ENCODE measurements around the gene TMEM132C.

Gene TMEM132C

DNA sequence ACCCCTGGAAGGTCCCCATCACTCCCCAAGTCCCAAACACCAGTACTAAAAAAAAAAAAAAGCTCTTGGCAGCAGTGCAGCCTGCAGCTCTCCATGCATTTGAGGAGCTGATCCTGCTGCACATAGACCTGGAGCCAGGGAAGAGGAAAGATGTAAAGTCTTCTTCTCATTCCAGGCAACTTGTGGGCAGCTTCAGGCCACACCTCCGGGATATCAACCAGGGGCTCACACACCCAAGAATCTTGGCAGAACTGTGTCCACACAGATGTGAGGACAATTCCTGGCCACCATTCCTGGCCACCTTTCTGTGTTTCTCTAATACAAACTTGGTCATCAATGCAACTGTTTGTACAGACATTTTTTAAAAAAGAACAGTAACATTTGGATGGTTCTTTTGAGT lies 72.7 kb downstream of the TMEM132C start:
- DNase-seq, result no peak

GRCh38 chr12:128353301-128353700 lies 86.3 kb downstream of the TMEM132C start:
- DNase-seq, result no peak

DNA sequence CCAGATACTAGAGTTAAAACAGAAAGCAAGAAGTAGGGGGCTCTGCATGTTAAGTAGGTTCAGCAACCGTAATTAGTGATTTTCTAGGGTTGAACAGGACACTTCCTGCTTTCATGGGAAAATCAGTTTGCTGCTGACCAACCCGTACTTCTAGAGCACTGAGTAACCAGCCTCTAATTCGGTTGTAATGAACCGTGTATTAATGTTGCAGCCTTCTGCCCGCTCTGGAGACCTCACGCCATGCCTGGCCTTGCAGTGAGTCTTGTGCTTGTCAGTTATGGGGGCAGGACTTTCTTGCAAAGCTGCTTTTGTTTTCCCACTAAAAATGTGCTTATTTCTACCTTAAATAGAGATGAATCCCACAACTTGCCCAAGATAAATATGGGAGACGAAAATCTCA lies 89.6 kb downstream of the TMEM132C start:
- no peak for DNase-seq

DNA sequence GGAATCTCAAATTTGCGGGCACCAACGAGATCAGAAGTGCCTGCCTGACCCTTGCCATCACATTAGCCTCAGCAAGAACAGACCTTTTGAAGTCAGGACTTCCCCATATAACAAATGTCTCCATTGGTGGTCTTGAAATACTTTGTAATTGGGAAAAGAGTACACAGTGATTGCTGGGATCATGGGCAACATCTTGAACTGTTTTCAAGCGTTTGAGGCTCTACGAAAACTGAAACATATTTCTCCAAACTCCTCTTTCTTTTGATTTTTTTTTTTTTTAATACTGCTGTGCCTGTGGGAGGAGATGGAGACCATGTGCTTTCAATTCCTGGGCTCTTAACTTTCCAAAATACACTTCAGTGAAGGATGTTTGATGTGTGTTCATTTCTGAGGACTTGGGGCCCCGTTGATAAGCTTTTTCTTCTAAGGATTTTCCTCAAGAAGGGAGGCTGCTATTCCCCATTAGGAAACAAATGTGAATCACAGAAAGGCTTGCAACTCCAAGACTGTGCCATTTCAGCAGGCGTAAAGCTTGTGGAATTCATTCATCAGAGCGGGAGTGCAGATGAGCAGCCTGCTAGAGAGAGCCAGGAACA lies 94.5 kb downstream of the TMEM132C start:
- no peak for DNase-seq

DNA sequence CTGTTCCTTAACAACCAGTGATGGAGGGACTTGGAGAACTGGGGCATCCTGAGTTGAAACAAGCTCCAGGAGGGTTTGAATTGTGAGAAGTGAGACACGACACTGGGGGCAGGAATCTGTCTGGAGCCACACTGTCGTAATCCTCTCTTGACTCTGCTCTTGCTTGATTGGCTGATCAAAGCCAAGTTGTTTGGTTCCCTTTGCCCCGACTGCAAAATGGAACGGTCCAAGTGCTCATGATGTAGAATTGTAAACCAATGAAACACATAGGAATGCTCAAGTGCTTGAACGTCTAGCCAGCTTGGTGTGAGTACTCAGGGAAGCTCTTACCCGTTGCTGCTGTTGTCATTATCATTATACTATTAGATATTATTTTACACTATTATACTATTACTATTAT lies 98.1 kb downstream of the TMEM132C start:
- DNase-seq, result no peak

GRCh38 chr12:128365651-128366231 lies 98.8 kb downstream of the TMEM132C start:
- DNase-seq, result no peak

DNA sequence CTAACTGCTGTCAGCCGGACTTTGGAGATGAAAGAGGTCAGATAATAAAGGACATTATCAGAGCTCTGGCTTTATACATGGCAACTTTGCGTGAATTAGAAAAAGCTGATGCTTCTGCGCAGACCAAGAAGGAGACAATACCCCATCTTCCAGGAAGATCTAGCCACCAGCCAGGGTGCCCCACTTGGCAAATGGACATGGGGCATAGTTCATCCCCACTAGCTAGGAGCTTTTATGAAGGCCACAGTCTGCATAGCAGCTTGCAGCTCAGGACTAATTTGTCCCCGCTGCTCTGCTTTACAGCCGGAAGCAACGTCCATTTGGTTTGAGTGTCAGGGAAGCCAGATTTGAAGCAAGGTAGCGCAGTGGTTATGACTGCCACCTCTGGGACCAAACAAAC lies 101.0 kb downstream of the TMEM132C start:
- no peak for DNase-seq

DNA sequence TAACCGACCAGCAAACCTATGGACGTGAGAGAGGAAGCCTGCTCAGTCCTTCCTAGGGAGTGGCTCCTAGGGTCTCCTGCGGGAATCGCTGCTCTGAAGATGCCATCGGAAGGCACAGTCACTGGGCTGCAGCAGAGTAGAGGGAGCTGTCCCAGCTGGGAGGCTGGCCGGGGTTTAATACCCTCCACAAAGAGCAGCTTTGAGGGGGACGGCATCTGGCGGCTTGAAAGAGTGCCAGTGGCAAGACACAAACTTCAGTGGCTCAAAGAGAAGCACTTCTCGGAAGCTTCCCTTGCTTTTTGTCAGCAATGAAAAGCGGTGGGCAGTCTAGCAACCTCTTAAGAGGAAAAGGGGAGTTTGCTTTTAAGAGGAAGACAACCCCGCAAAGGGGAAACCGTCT lies 114.6 kb downstream of the TMEM132C start:
- no peak for DNase-seq

- no peak for DNase-seq
Measured at GRCh38 chr12:128381946-128382345, 115.0 kb downstream of the TMEM132C start.

GRCh38 chr12:128382946-128383345 lies 116.0 kb downstream of the TMEM132C start:
- no peak for DNase-seq

DNA sequence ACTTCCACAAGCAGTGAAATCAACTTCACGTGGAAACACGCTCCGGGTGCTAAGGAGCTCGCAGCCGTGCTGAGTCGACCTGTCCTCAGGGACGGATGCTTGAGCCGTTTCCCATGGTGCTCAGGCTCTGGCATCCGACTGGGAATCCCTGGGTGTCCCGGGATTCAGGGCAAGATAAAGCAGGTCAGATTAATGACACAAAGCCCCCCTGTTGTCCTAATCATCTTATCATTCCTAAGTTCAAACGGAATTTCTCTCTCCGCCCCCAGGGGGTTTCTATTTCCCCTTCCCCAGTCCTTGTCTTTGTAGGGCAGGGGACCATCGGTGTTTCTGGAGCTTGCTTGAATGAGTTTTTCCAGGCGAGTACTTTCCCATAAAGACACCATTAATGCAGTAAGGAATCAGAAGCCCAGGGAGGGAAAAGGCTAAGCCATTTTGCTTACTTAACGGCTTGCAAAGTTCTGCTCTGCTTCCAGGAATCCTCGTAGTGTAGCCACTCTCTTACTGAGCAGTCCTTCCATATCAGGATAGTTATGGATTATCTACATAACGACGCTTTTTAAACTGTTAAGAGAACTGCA lies 116.5 kb downstream of the TMEM132C start:
- DNase-seq, result no peak

GRCh38 chr12:128385736-128386135 lies 118.8 kb downstream of the TMEM132C start:
- DNase-seq, result no peak

DNA sequence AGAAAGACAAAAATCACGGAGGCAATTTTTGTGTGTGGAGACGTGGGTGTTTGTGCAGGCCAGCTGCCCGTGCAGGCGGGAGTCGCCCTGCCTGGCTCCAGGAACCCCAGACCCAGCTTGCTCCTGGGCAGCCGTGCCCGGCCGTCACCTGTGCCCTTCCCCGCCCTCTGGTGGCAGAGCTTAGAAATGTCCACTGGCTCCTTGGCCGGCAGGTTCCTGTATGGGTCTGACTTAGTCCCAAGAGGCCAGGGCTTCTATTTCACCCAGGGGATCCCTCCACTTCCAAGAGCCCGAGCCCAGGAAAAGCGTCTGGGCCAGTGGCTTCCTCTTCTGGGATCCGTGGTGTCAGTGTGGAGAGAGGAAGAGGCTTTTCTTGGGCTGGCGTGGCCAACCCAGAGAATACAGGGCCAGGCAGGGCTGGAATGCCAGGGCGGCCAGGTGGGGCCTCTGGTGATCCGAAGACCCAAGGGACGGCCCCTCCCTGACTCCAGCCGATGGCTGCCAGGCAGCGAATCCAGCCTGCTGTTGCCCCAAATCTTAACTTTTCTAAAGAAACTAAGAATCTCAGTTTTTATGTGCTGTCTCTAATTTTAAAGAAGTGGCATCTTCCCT lies 120.9 kb downstream of the TMEM132C start:
- peak; percentile 28 for DNase-seq

- no peak for DNase-seq
Measured at GRCh38 chr12:128388461-128389000, 121.6 kb downstream of the TMEM132C start.

GRCh38 chr12:128393346-128393745 lies 126.4 kb downstream of the TMEM132C start:
- DNase-seq, result no peak

DNA sequence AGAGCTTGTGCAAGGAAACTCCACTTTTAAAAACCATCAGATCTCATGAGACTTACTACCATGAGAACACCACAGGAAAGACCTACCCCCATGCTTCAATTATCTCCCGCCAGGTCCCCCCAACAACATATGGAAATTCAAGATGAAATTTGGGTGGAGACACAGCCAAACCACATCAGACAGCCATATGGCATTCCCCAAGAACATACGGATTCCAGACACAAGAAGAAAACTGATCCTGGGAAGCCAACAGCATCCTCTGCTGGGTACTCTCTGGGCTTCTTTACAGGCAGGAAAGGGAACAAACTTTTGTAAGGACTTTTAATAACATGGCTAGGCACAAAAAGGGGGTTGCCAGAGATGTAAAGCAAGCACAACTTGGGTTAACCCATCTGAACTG lies 127.2 kb downstream of the TMEM132C start:
- no peak for DNase-seq

- no peak for DNase-seq
Measured at GRCh38 chr12:128399253-128399652, 132.3 kb downstream of the TMEM132C start.

- DNase-seq, result no peak
Measured at GRCh38 chr12:128402486-128403243, 135.7 kb downstream of the TMEM132C start.

- DNase-seq, result no peak
Measured at GRCh38 chr12:128408669-128409068, 141.7 kb downstream of the TMEM132C start.

DNA sequence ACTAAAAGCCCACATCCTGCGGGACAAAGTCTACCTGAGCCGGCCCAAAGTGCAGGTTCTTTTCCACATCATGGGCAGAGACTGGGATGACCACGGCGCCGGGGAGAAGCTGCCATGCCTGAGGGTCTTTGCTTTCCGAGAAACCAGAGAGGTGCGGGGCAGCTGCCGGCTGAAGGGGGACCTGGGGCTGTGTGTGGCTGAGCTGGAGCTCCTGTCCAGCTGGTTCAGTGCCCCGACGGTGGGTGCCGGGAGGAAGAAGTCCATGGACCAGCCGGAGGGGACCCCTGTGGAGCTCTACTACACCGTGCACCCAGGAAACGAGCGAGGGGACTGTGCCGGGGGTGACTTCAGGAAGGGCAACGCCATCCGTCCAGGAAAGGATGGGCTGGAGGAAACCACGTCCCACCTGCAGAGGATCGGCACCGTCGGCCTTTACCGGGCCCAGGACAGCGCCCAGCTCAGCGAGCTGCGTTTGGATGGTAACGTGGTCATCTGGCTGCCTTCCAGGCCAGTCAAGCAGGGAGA lies 148.1 kb downstream of the TMEM132C start:
- DNase-seq, result no peak

- no peak for DNase-seq
Measured at GRCh38 chr12:128418944-128419343, 152.0 kb downstream of the TMEM132C start.

- DNase-seq, result no peak
Measured at GRCh38 chr12:128420163-128420562, 153.2 kb downstream of the TMEM132C start.

DNA sequence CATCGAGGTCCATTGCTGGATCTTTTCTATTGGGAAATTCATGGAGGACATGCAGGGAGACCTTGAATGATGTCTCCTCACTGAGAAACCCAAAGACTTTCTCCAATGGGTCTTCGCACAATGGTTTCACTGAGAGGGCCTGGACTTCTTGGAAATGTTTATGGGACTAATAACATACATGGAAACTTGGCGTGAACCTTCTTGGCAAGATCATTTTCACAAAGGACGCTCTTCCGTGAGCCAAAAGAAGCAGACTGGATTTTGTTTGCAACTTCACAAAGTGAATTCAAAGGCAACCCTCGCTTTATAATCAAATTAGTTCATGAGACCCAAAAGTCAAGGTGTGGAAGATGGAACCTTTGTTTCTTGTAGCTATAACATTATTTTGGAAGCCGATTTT lies 154.4 kb downstream of the TMEM132C start:
- no peak for DNase-seq

Data from activated CD4-positive, alpha-beta T cell treated with anti-CD3 and anti-CD28 coated beads, Interleukin-2, amount 50 U/mL, for 48 hours (primary cell).